Activated naive CD8-positive, alpha-beta T cell treated with anti-CD3 and anti-CD28 coated beads, Interleukin-2, amount 50 U/mL, for 24 hours (primary cell): ENCODE results near the gene NOXO1.
"Not testable (repeated sequence)": the region's sequence is repeated elsewhere in the genome, so short reads cannot be mapped to it uniquely, and the experiment has no call there.

ENCODE experiments used
- ATAC-seq: fragments of 150-1000 bp; cut with Tn5 transposase; one replicate; pipeline ENCODE4 v1.10.0; 2021
- DNase-seq: peaks from one replicate; pipeline ENCODE4 v3.0.0; 2021
- H3K27ac Mint-ChIP-seq: one replicate; pipeline ENCODE4 v1.8.0; 2021; ENCODE audit warnings: mild to moderate bottlenecking, mixed read lengths
- H3K27me3 Mint-ChIP-seq: one replicate; pipeline ENCODE4 v1.8.0; 2021; ENCODE audit warnings: mixed read lengths
- H3K36me3 Mint-ChIP-seq: one replicate; pipeline ENCODE4 v1.8.0; 2021; ENCODE audit warnings: low read depth, mixed read lengths
- H3K4me1 Mint-ChIP-seq: one replicate; pipeline ENCODE4 v1.8.0; 2021; ENCODE audit warnings: mixed read lengths
- H3K4me3 Mint-ChIP-seq: one replicate; pipeline ENCODE4 v1.8.0; 2021; ENCODE audit warnings: mild to moderate bottlenecking, moderate library complexity, mixed read lengths
- H3K9me3 Mint-ChIP-seq: one replicate; pipeline ENCODE4 v1.8.0; 2021; ENCODE audit warnings: mixed read lengths

Gene NOXO1

DNA sequence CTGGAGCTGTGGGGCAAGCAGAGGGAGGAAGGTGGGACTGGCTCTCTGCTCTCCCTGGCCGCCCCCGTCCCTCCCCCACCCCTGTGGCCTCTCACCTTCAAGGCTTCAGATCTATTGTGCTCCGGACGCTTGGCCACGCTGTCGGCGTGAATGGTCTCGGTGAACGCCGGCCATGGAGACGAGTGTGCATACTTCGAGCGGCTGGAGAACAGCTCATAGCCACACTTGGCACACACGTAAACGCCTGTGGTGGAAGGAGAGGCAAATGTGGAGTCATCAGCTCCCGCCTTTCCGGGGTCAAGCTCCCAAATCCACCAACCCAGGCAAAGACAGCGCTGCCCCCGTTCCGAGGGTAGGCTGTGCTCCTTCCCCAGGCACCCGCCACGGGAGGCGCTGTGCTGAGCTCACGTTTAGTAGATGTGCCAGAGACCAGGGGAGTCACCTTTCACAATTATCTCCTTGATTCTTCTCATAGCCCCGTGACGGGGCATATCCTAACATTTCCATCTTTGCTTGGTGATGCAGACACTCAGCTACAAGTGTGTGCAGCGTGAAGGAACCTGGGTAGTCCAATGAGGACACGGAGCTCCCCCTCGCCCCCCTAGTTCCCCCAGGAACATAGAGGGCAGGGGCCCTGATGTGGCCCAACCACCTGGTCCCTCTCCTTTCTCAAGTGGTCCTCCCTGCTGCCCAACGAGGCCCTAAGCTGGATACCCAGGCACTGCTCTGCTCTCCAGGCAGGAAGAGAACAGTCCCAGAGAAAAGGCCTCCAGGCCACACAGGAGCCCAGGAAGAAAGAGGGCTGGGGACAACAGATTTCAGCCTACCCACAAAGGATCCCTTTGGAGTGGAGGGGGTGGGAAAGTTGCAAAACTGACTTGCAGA, 39.9 kb downstream of the NOXO1 start:
- no peak overlapping the region for H3K27ac Mint-ChIP-seq

DNA sequence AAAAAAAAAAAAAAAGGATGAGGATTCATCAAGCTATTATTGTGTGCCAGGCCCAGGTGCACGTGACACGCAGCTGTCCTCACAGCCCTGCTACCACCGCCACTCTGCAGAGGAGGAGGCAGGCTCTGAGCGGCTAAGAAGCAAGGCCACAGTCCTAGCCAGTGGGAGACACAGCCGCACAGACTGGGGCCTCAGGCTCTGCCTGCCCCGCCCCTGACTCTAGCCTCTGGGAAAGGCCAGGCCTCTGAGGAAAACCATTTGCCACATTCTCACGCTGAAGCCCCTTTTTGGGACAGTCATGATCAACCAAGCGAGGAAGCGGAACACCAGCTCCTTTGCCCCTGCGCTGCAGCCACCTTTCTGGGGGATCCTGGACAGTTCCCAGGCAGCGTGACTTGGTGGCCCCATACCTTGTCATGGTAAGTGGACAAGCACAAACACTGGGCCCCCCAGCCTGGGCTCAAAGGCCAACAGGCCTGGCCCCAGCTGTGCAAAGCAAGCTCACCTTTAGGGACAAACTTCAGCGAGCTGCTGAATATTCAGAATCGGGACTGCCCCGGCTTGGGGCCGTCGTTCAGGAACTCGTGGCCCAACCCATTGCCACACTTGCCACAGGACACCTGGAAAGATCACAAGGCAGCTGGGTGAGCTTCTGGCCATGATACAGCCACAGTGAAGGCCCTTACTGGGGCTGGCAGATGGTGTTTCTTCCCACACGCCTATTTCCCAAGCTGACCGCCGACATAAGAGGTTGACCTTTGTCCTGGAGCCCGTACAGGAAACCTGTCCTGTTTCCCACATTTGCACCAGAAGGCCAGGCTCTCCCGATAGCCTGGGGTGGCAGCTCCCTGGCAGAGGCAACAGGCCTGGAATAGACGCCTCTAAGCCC, 40.8 kb downstream of the NOXO1 start:
- no peak overlapping the region for H3K27ac Mint-ChIP-seq
- no peaks in the 10 kb centered on the region for H3K27me3 Mint-ChIP-seq
- H3K36me3 Mint-ChIP-seq, result peaks cover 4% of the 10 kb centered on the region
- no peak overlapping the region for H3K4me3 Mint-ChIP-seq
- peaks cover 26% of the 10 kb centered on the region for H3K4me1 Mint-ChIP-seq
- no peak for ATAC-seq
- H3K9me3 Mint-ChIP-seq, result no peaks in the 10 kb centered on the region
- DNase-seq, result no peak

More for the DNA sequence above, 39.9 kb downstream of the NOXO1 start:
- H3K36me3 Mint-ChIP-seq, result peaks cover 4% of the 10 kb centered on the region
- no peak for DNase-seq
- peaks cover 26% of the 10 kb centered on the region for H3K4me1 Mint-ChIP-seq
- ATAC-seq, result no peak
- H3K27me3 Mint-ChIP-seq, result no peaks in the 10 kb centered on the region
- no peaks in the 10 kb centered on the region for H3K9me3 Mint-ChIP-seq
- peak overlapping the region; percentile 87 for H3K4me3 Mint-ChIP-seq

DNA sequence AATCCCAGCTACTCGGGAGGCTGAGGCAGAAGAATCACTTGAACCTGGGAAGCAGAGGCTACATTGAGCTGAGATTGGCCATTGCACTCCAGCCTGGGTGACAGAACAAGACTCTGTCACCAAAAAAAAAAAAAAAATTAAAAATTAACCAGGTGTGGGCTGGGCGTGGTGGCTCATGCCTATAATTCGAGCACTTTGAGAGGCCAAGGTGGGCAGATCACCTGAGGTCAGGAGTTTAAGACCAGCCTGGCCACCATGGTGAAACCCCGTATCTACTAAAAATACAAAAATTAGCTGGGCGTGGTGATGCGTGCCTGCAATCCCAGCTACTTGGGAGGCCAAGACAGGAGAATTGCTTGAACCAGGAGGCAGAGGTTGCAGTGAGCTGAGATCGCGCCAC, 41.4 kb downstream of the NOXO1 start:
- not testable (repeated sequence) for H3K27me3 Mint-ChIP-seq, DNase-seq, H3K36me3 Mint-ChIP-seq

DNA sequence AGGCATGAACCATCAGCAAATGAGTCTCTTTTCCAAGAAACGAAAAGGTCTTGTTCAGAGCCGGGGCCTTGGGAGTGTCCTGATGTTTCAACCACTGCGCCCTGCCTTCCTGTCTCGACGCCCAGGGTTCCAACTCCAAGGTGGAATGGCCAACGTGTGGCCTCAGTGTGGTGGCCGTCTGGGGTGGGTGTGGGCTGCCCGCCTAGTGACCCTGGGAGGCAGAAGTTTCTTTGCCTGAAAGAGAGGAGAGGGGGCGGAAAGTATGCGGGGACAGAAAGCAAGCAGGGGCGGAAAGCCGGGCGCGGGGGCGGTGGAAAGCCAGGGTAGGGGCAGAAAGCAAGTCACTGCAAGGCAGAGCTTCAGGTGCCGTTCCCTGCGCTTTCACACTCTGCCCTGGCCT, 42.4 kb downstream of the NOXO1 start:
- no peak overlapping the region for H3K27ac Mint-ChIP-seq

More for the DNA sequence above, 41.4 kb downstream of the NOXO1 start:
- not testable (repeated sequence) for H3K27ac Mint-ChIP-seq, H3K9me3 Mint-ChIP-seq, H3K4me3 Mint-ChIP-seq, ATAC-seq
- peaks cover 26% of the 10 kb centered on the region for H3K4me1 Mint-ChIP-seq

DNA sequence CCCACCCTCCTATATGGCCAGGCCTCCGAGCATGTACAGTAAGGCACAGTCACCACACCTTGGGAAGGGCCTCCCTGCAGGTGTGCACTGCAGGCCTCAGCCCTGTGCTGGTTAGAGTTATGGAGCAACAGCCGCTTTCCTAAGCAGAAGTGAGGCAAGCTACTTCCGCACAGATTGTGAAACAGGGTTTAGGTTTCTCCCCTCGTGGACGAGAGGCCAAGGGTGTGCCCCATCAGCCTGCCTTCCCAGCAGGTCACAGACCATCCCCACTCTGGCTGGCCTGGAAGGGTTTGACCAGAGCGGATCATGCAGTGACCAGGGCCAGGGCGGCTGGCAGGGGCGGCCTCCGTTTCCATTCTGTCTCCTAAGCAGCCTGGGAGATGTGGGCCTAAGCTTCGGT, 43.0 kb downstream of the NOXO1 start:
- Mint-ChIP-seq H3K4me1 (peaks cover 14% of the 10 kb centered on the region), H3K4me3 (no peak overlapping the region), H3K36me3 (peaks cover 4% of the 10 kb centered on the region), H3K27ac (no peak overlapping the region), H3K9me3 (no peaks in the 10 kb centered on the region), H3K27me3 (no peaks in the 10 kb centered on the region)
- ATAC-seq (no peak), DNase-seq (no peak)

More for the DNA sequence above, 42.4 kb downstream of the NOXO1 start:
- DNase-seq (no peak), ATAC-seq (no peak)
- no peak overlapping the region for H3K4me3 Mint-ChIP-seq
- H3K36me3 Mint-ChIP-seq, result peaks cover 4% of the 10 kb centered on the region
- peaks cover 20% of the 10 kb centered on the region for H3K4me1 Mint-ChIP-seq
- no peaks in the 10 kb centered on the region for H3K27me3 Mint-ChIP-seq
- H3K9me3 Mint-ChIP-seq, result no peaks in the 10 kb centered on the region

DNA sequence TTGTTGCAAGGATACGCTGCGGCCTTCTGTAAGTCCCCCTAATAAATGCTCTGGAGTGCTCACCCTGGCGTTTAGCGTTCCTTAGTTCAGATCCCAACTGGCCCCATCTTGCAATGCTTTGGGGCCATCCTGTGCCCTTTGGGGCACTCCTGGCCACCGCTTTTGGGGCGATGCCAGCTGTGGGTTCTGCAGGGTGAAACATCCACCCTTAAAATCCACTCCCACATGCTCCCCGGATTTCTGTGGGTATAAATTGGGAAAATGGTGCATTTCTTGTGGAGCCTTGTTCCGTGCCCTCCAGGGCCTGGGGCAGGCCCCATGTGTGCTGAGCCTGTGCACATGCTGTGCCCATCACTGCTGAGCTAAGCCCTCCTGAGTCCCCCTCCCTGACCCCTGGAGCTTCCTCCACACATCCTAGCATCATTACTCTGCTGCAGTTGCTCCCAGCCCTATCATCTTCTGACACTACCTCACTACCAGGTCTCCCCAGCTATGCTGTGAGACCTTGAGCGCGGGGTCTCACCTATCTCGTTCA, 44.3 kb downstream of the NOXO1 start:
- ATAC-seq (no peak), DNase-seq (no peak)
- Mint-ChIP-seq H3K4me3 (no peak overlapping the region), H3K9me3 (no peaks in the 10 kb centered on the region), H3K4me1 (peaks cover 8% of the 10 kb centered on the region), H3K27me3 (no peaks in the 10 kb centered on the region), H3K36me3 (peaks cover 4% of the 10 kb centered on the region), H3K27ac (no peak overlapping the region)

DNA sequence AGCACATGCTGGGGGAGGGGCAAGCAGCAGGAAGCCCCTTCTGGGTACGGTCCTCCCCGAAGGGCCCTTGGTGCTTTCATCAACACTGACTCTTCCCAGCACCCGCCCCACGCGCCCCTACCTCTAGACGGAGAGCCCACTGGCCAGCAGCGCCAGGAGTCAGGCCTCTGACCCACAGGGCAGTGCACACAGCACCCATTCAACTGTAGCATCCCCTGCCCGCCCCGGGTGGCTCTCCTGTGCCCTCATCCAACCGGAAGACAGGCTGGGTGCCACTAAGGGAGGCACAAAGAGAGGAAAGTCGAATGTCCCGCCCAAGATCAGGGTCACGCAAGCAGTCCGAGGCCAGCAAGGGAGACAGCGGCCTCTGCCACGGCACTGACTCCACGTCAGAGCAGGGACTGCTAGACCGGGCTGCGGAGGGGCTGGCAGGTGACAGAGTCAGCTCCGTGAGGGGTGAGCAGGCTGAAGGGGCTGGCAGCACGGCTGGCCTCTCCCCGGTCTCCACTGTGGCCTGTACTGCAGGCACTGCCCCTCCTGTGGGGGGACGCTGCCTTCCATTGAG, 48.1 kb downstream of the NOXO1 start:
- Mint-ChIP-seq H3K27me3 (peaks cover 8% of the 10 kb centered on the region), H3K36me3 (peaks cover 3% of the 10 kb centered on the region), H3K4me3 (no peak overlapping the region), H3K9me3 (no peaks in the 10 kb centered on the region), H3K27ac (no peak overlapping the region), H3K4me1 (peaks cover 3% of the 10 kb centered on the region)
- DNase-seq, result no peak
- no peak for ATAC-seq

DNA sequence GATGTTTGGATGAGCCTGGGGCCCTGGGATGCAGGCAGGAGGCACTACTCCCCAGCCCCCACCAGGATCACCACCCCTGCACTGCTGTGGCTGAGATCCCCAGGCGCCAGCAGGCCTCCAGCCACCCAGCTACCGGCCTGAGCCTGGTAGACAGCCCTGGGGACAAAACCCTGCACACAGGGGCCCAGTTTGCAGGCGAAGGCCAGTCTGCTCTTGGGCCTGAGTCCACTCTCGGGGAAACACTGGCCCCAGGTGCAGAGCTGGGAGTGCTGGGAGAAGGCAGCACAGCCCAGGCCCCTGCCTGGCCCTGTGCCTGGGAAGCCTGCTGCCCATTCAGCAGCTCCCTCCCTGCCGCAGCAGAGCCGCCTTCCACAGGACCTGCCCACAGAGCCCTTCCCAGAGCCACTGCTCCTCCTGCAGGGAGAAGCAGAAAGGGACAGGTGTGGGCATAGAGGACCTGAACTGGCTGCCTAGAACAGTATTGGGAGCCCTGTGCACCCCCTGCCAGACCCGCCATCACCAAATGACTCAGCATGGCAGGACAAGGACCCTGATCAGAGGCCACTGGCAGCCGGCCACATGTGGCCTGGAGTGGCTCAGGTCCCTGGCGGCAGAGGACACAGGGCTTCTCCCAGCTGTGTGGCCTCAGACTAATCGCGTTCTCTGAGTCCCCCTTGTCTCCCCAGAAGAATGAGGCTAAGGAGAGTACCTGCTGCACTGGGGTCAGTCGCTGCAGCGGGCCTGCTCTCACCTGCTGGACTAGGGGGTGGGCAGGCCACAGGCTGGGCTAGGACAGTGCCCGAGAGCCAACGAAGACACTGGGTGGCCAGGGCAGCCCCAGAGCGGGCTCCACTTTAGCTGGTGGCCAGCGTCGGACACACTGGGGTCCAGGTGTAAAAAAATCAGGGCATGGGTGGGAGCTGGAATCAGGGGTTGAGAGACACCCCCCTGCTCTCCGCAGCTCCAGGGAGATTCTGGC, 48.9 kb downstream of the NOXO1 start:
- Mint-ChIP-seq H3K36me3 (no peaks in the 10 kb centered on the region), H3K27ac (no peak overlapping the region), H3K4me1 (peaks cover 5% of the 10 kb centered on the region), H3K27me3 (peaks cover 8% of the 10 kb centered on the region), H3K4me3 (no peak overlapping the region), H3K9me3 (no peaks in the 10 kb centered on the region)
- DNase-seq, result no peak
- ATAC-seq, result no peak

DNA sequence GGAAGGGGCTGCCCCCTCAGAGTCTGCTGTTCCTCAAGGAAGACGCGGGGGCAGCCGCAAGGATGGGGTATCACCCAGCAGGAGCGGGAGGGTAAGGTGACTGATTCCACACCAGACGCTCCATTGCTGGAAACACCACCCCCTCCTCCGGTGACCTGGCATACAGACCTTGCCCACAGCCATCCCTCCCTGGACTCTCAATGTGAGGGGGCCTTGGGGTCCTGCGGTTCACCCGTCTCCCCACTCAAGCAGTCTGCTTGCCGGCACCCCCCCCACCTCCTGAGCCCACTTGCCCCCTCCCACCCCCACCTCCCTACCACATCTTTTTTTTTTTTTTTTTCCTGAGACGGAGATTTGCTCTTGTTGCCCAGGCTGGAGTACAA, 50.9 kb downstream of the NOXO1 start:
- ATAC-seq, result no peak
- Mint-ChIP-seq H3K4me1 (peaks cover 5% of the 10 kb centered on the region), H3K9me3 (no peaks in the 10 kb centered on the region), H3K36me3 (no peaks in the 10 kb centered on the region), H3K27me3 (peaks cover 8% of the 10 kb centered on the region), H3K4me3 (no peak overlapping the region), H3K27ac (no peak overlapping the region)
- no peak for DNase-seq

DNA sequence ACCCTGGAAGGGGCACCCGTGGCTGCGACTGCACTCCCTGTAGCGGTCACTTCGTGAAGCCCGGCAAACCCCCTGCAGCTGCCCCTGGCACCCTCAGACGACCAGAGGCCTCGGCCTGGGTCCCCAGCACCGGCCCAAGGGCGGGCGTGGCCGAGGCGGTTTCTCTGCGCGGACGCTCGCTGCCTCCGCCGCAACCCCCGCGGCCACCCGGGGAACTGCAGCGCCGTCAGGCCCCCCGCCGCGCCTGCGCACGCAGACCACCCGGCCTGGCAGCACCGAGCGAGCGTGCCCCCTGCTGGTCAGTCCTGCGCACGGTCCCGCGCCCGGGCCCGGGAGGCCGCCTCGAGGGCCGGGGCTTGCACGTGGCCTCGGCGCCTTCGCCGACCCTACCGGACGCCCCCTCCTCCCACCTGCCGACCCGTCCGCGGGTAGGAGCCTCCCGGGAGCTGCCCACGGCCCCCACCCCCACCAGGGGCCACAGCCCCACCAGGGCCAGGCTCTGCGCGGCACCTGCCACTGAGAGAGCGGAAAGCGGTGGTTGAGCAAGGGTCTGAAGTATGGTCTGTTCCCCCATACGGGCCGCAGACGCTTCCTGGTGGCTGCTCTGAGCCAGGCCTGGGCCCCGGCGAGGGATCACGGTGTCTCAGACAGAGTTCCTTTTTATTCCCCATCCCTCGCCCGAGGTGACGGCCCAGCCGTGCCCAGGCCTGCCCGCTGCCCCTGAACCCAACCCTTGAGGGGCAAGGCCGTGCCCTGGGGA, 51.5 kb downstream of the NOXO1 start:
- Mint-ChIP-seq H3K27me3 (peaks cover 8% of the 10 kb centered on the region), H3K36me3 (no peaks in the 10 kb centered on the region), H3K27ac (no peak overlapping the region), H3K9me3 (no peaks in the 10 kb centered on the region), H3K4me3 (no peak overlapping the region), H3K4me1 (peaks cover 5% of the 10 kb centered on the region)
- DNase-seq (peak; percentile 97), ATAC-seq (peak; percentile 91)

DNA sequence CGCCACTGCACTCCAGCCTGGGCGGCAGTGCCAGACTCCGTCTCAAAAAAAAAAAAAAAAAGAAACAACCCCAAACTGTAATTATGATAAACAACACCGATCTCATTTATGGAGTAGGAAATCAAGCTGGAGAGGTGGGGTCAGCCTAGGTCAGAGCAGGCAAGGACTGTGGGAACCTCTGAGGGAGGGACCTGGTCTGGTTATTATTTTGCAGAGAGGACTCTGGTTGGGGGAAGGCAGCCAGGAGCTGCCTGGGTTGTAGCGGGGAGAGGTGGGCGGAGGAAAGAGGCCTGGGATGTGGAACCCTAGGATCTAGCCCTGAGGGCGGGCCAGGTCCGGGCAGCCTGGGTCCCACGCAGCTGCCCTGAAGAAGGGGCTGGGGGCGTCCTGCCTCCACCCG, 52.2 kb downstream of the NOXO1 start:
- peaks cover 5% of the 10 kb centered on the region for H3K4me1 Mint-ChIP-seq

More for the DNA sequence above, 52.2 kb downstream of the NOXO1 start:
- Mint-ChIP-seq H3K27me3 (peaks cover 11% of the 10 kb centered on the region), H3K27ac (peak overlapping the region; percentile 49), H3K36me3 (no peaks in the 10 kb centered on the region), H3K4me3 (peak overlapping the region; percentile 75), H3K9me3 (no peaks in the 10 kb centered on the region)
- peak; percentile 9 for ATAC-seq
- peak; percentile 17 for DNase-seq
